GM12891 (cell line): Measurements from ENCODE around the gene C16orf89.
"Not testable (repeated sequence)": the region's sequence is repeated elsewhere in the genome, so short reads cannot be mapped to it uniquely, and the experiment has no call there.

Experiments used
- PAX5 ChIP-seq: IDR thresholded peaks from 2 replicates; pipeline ENCODE4 v1.6.1; 2011; ENCODE audit warnings: low read length, moderate library complexity, mild to moderate bottlenecking; ENCODE audit not compliant: insufficient read depth, severe bottlenecking
- POLR2A ChIP-seq: IDR thresholded peaks from 2 replicates; pipeline ENCODE4 v1.6.1; 2011; ENCODE audit warnings: low read depth, low read length, control low read depth
- POLR2AphosphoS5 ChIP-seq: IDR thresholded peaks from 2 replicates; pipeline ENCODE4 v1.6.1; 2011; ENCODE audit warnings: low read depth, low read length, control low read depth
- TAF1 ChIP-seq: IDR thresholded peaks from 2 replicates; pipeline ENCODE4 v1.6.1; 2011; ENCODE audit warnings: low read depth, low read length, control low read depth

DNA sequence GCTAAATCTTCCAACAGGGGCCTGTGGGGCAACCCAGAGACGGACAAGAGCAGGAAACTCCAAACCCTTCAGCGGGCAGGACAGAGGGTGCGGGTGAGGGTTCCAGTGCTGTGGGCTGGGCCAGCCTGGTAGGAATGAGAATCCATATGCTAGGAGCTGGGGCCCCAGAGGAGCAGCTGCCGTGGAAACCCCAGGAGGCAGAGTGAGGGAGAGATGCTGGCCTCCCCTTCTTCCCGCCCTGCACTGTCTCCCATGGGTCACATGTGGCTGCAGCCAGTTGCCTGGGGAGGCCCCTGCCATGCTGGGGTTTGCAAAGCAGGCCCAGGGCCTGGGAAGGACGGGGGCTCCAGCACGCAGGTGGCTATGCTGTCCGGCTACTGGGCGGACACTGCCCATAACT lies 27.3 kb upstream of the C16orf89 start:
- not testable (repeated sequence) for TF ChIP-seq POLR2AphosphoS5, TAF1, POLR2A, PAX5
